Gastroesophageal sphincter (tissue), 4 donors: ENCODE data around the gene PCSK2. TPM values are rescaled to one million over a fixed set of nuclear protein-coding genes. Genes with fewer than 3 reads are reported as not detected.

Source experiments
- ATAC-seq: fragments of 150-250 bp; one replicate; pipeline ENCODE4 v1.9.1; 2016; ENCODE audit warnings: mild to moderate bottlenecking, moderate library complexity
- H3K27ac ChIP-seq, 4 donors: fragments of 200-600 bp; sonication (generic) in 3 of 4; 1 replicate in 3 of 4; 2 replicates in 1 of 4; pipeline ENCODE4 v1.5.1; 2016 to 2019
- H3K27me3 ChIP-seq: fragments of 200-600 bp; sonication (generic); one replicate; pipeline ENCODE4 v1.5.1; 2019
- H3K36me3 ChIP-seq, 2 donors: fragments of 200-600 bp; sonication (generic); one replicate each; pipeline ENCODE4 v1.5.1; 2019; ENCODE audit warnings: control low read depth in 1 of 2
- H3K4me1 ChIP-seq, 3 donors: fragments of 200-600 bp; sonication (generic); 1 replicate in 2 of 3; 2 replicates in 1 of 3; pipeline ENCODE4 v1.5.1; 2016 to 2019; ENCODE audit warnings: control low read depth in 2 of 3
- H3K4me3 ChIP-seq, 2 donors: fragments of 200-600 bp; sonication (generic); one replicate each; pipeline ENCODE4 v1.5.1; 2019; ENCODE audit warnings: mild to moderate bottlenecking in 1 of 2, moderate library complexity in 1 of 2
- H3K9me3 ChIP-seq, 3 donors: fragments of 200-600 bp; sonication (generic); one replicate each; pipeline ENCODE4 v1.5.1; 2017 to 2019; ENCODE audit warnings: control low read depth in 2 of 3
- EP300 ChIP-seq: sonication (generic); formaldehyde crosslinking; IDR thresholded peaks from one replicate; pipeline ENCODE4 v1.6.1; 2017; ENCODE audit warnings: antibody characterized with exemption, mild to moderate bottlenecking
- POLR2A ChIP-seq, 2 donors: fragments of 450-650 bp; IDR thresholded peaks; one replicate each; pipeline ENCODE4 v1.6.1; 2017; ENCODE audit warnings: antibody characterized with exemption in 2 of 2, mild to moderate bottlenecking in 2 of 2, moderate library complexity in 1 of 2
- POLR2AphosphoS5 ChIP-seq: sonication (generic); formaldehyde crosslinking; IDR thresholded peaks from one replicate; pipeline ENCODE4 v1.6.1; 2017; ENCODE audit warnings: antibody characterized with exemption
- WGBS, 2 donors: methylation state at CpG; one replicate each; pipeline ENCODE4 v1.1.5; 2018; ENCODE audit warnings: low coverage in 1 of 2; 5-methylcytosine and 5-hydroxymethylcytosine counted together
- total RNA-seq, 4 donors: library from RNA; depleted of rRNA; stranded (reverse); fragments of >200 nt; gene quantifications; one replicate each; pipeline ENCODE4 v1.1.0, GENCODE V29; 2016
- TF ChIP-seq, protein P1 (sequence below), 4 experiments: fragments of 200-600 bp in 2 of 4; fragments of 450-650 bp in 2 of 4; sonication (generic) in 1 of 4; IDR thresholded peaks; one replicate each; pipeline ENCODE4 v1.5.1; 2017 to 2019; ENCODE audit warnings: antibody characterized with exemption in 4 of 4, mild to moderate bottlenecking in 2 of 4, moderate library complexity in 2 of 4

The PCSK2 gene
- total RNA-seq, 4 donors from 2014 or later: 1.6 to 8.5 (median 4.5) TPM

- no peaks in the 10 kb centered on the region for H3K9me3 ChIP-seq
- no peaks in the 10 kb centered on the region for H3K27me3 ChIP-seq
- no peak for ATAC-seq
- H3K36me3 ChIP-seq: no peaks in the 10 kb centered on the region
- TF ChIP-seq POLR2A (IDR thresholded peaks at IDR 0.05) (no peak), POLR2AphosphoS5 (no peak), EP300 (no peak)
- TF ChIP-seq, protein P1, sequence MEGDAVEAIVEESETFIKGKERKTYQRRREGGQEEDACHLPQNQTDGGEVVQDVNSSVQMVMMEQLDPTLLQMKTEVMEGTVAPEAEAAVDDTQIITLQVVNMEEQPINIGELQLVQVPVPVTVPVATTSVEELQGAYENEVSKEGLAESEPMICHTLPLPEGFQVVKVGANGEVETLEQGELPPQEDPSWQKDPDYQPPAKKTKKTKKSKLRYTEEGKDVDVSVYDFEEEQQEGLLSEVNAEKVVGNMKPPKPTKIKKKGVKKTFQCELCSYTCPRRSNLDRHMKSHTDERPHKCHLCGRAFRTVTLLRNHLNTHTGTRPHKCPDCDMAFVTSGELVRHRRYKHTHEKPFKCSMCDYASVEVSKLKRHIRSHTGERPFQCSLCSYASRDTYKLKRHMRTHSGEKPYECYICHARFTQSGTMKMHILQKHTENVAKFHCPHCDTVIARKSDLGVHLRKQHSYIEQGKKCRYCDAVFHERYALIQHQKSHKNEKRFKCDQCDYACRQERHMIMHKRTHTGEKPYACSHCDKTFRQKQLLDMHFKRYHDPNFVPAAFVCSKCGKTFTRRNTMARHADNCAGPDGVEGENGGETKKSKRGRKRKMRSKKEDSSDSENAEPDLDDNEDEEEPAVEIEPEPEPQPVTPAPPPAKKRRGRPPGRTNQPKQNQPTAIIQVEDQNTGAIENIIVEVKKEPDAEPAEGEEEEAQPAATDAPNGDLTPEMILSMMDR (IDR thresholded peaks at IDR 0.05): no peak
- H3K27ac ChIP-seq: no peak overlapping the region
- no peak overlapping the region for H3K4me3 ChIP-seq
- H3K4me1 ChIP-seq: no peaks in the 10 kb centered on the region
- WGBS, 2 donors: 92 to 100% methylated on average over 1 to 2 of the region's 9 CpGs
Measured at GRCh38 chr20:17488916-17489600, 262.2 kb downstream of the PCSK2 start.

- H3K36me3 ChIP-seq: no peaks in the 10 kb centered on the region
- WGBS, 2 donors: 80 to 86% methylated on average over 1 to 3 of the region's 7 CpGs
- no peak overlapping the region for H3K4me3 ChIP-seq
- H3K27me3 ChIP-seq: no peaks in the 10 kb centered on the region
- no peak for ATAC-seq
- H3K4me1 ChIP-seq: no peaks in the 10 kb centered on the region
- H3K9me3 ChIP-seq: no peaks in the 10 kb centered on the region
- TF ChIP-seq POLR2AphosphoS5: no peak
- no peak for TF ChIP-seq EP300
- TF ChIP-seq, protein P1 (IDR thresholded peaks at IDR 0.05): no peak
- no peak for TF ChIP-seq POLR2A (IDR thresholded peaks at IDR 0.05)
- no peak overlapping the region for H3K27ac ChIP-seq
Measured at GRCh38 chr20:17490501-17490900, 263.7 kb downstream of the PCSK2 start.

DNA sequence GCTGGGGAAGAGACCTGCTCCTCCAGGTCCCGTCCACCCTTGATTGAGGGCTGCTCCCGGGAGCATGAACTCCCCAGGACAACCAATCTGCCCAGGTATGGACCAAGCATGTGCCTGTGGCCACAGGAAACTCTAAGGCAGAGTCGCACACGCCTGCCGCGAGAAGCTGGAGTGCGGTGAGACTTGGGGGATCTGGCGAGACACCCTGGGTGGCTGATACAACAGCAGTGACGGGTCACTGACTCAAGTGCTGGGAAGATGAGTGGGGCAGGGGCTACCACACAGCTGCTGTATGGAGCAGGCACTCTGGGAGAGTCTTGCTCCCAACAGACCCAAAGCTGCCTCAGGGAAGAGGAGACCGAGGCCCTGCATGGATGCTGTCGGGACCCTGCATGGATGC, 264.2 kb downstream of the PCSK2 start:
- no peak for ATAC-seq
- no peaks in the 10 kb centered on the region for H3K9me3 ChIP-seq
- no peak for TF ChIP-seq POLR2AphosphoS5
- TF ChIP-seq POLR2A (IDR thresholded peaks at IDR 0.05): no peak
- TF ChIP-seq, protein P1 (IDR thresholded peaks at IDR 0.05): no peak
- TF ChIP-seq EP300: no peak
- no peak overlapping the region for H3K27ac ChIP-seq
- 58% methylated on average over 2 of the region's 11 CpGs; no CpG with 5 or more reads in 1 of the 2 donors for WGBS, 2 donors
- H3K36me3 ChIP-seq: no peaks in the 10 kb centered on the region
- no peaks in the 10 kb centered on the region for H3K27me3 ChIP-seq
- H3K4me3 ChIP-seq: no peak overlapping the region
- no peaks in the 10 kb centered on the region for H3K4me1 ChIP-seq

GRCh38 chr20:17491488-17491887, 264.6 kb downstream of the PCSK2 start:
- Histone ChIP-seq H3K27me3 (no peaks in the 10 kb centered on the region), H3K4me3 (no peak overlapping the region), H3K27ac (no peak overlapping the region), H3K4me1 (no peaks in the 10 kb centered on the region), H3K36me3 (no peaks in the 10 kb centered on the region), H3K9me3 (no peaks in the 10 kb centered on the region)
- TF ChIP-seq POLR2A (IDR thresholded peaks at IDR 0.05): no peak
- TF ChIP-seq POLR2AphosphoS5: no peak
- TF ChIP-seq, protein P1 (IDR thresholded peaks at IDR 0.05): no peak
- TF ChIP-seq EP300: no peak
- ATAC-seq: no peak
- 94 to 100% methylated on average over 2 to 4 of the region's 4 CpGs for WGBS, 2 donors

GRCh38 chr20:17493173-17493572, 266.3 kb downstream of the PCSK2 start:
- TF ChIP-seq POLR2AphosphoS5 (no peak), EP300 (no peak), POLR2A (IDR thresholded peaks at IDR 0.05) (no peak)
- TF ChIP-seq, protein P1 (IDR thresholded peaks at IDR 0.05): no peak
- Histone ChIP-seq H3K27me3 (no peaks in the 10 kb centered on the region), H3K4me3 (no peak overlapping the region), H3K9me3 (no peaks in the 10 kb centered on the region), H3K36me3 (no peaks in the 10 kb centered on the region), H3K4me1 (peaks cover 0 to 7% (median 0%) of the 10 kb centered on the region in 3 donors), H3K27ac (no peak overlapping the region)
- WGBS, 2 donors: 60 to 63% methylated on average over 2 of the region's 2 CpGs
- no peak for ATAC-seq
